GM18907 (cell line): ENCODE results near the gene NPC1.
"Not testable (repeated sequence)": the region's sequence is repeated elsewhere in the genome, so short reads cannot be mapped to it uniquely, and the experiment has no call there.

ENCODE experiments used
- ATAC-seq: cut with Tn5 transposase; IDR thresholded peaks from one replicate; pipeline ENCODE4 v1.9.1; 2021; ENCODE audit warnings: mild to moderate bottlenecking, moderate library complexity; ENCODE audit not compliant: unreplicated experiment

The NPC1 gene

DNA sequence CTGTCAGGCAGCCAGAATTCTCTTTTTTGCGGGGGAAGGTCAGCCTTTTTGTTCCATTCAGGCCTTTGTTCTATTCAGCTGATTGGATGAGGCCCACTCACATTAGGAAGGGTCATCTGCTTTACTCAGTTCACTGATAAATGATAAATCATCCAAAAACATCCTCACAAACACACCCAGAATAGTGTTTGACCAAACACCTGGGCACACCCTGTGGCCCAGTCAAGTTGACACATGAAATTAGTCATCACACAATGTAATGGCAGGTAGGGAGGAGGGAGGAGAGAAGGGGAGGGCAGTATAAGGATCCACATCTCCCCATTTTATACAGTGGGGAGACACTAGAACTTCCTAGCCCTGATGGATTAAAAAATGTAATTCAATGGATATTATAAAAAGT is 91.3 kb downstream of the NPC1 start:
- ATAC-seq: no peak

DNA sequence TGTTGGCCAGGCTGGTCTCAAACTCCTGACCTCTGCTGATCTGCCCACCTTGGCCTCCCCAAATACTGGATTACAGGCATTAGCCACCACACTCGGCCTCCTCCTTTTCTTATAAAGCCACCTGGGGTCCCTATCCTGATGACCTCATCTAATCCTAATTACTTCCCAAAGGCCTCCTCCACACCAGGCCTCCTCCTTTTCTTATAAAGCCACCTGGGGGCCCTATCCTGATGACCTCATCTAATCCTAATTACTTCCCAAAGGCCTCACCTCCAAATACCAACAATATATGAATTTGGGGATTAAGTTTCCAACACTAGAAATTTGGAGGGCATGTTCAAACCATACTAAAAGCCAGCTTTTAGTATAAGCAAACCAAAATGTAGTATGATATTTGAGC is 92.7 kb downstream of the NPC1 start:
- ATAC-seq: no peak

DNA sequence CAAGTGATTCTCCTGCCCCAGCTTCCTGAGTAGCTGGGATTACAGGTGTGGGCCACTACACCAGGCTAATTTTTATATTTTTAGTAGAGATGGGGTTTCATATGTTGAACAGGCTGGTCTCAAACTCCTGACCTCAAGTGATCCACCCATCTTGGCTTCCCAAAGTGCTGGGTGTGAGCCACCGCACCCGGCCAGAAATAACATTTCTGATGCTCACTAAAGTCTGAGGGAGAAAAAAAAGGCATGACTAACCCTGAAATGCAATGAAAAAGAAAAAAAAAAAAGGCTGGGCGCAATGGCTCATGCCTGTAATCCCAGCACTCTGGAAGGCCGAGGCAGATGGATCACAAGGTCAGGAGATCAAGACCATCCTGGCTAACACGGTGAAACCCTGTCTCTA is 96.7 kb downstream of the NPC1 start:
- ATAC-seq: not testable (repeated sequence)

DNA sequence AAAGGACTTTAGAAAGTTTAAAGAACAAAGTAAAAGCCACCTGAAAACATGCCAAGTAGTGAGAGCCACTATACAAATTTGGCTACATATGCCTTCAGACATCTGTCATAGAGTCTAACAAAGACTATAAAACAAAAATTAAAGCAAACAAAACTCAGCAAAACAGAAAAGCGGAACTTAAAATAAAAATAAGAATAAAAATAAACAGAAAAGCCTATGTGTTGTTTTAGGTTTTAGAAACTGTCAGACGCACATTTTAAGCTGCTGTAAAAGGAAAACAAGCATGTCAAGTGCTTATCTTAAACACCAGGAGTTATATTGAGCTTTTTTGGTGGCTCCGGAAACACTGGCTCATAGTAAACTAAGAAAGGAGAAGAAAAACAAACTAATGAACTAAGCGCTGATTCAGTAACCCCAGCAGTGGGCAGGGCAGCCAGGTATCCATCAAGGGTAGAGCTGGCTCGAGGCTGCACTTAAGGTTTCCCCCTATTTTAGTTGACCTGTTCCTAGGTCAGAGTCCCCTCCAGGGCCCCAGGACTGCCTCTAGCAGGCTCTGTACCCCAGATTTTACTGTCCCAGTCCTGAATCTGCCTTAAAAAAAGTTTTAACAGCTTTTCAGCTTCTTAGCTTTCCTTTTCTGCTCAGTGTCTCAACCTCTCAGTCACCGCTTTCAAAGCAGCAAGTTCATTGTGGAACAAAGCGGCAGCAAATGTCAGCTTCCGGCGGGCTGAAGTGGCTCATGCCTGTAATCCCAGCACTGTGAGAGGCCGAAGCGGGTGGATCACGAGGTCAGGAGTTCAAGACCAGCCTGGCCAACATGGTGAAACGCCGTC is 98.4 kb downstream of the NPC1 start:
- peak; percentile 61 for ATAC-seq

DNA sequence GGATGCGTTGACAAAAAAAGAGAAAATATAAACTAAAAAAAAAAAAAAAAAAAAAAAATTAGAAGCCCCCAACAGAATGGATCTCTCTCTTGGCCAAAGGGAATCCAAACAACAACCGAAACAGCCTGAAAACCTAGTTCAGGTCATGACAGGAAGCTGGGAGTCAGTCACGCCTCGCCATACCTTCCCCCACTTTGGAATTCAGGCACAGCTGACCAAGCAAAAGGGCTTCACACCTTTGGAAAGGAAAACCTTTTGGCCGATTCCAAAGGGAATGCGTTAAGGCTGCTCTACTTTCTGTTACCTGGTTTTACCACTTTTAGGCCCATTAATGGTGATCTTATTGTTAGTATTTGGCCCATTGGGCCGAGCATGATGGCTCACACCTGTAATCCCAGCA is 100.9 kb downstream of the NPC1 start:
- no peak for ATAC-seq

DNA sequence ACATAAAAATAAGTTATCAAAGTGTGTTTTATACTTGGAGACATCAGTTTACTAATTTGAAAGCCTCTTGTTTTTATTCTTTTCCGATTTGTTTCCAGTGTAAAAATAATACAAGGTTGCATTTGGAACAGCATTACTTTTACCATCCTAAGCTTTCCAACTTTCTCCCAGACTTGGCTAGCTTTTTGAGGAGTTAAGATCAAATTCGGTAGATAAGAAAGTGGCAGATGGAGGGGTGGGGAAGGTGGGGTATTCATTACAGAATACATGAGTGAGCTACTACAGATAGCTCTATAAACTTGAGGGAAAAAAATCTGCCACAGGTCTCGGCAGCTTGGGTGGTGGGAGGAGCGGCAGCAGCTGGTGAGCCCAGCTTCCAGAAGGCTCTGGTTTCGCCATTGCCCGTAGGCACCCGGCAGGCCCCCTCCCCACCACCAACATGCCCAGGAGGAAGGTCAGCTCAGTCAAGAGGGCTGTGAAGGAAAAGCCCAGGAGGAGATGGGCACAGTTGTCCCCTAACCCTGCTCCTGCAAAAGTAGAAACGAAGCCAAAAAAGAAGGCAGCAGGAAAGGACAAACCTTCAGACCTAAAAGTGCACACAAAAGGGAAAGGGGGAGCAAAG is 101.6 kb downstream of the NPC1 start:
- ATAC-seq: no peak
